HepG2 (cell line): ENCODE measurements around the gene PADI4. TPM values are rescaled to one million over a fixed set of nuclear protein-coding genes. Genes with fewer than 3 reads are reported as not detected.

Source experiments
- CC2D1A ChIP-seq: sonication (generic); formaldehyde crosslinking; IDR thresholded peaks from 2 replicates; pipeline ENCODE4 v1.8.1; 2023; ENCODE audit warnings: mild to moderate bottlenecking, missing genetic modification reagents
- CERS6 ChIP-seq: sonication (generic); formaldehyde crosslinking; IDR thresholded peaks from 2 replicates; pipeline ENCODE4 v1.5.0; 2020; ENCODE audit warnings: missing genetic modification reagents
- E2F1 ChIP-seq: sonication (generic); formaldehyde crosslinking; IDR thresholded peaks from 2 replicates; pipeline ENCODE4 v1.5.0; 2020; ENCODE audit warnings: missing genetic modification reagents
- EZH2 ChIP-seq: conservative IDR thresholded peaks from 2 replicates; pipeline ENCODE4 v1.6.1; 2012; ENCODE audit warnings: mild to moderate bottlenecking, low read depth, low read length, moderate library complexity
- HNRNPLL ChIP-seq: fragments of 200-400 bp; formaldehyde crosslinking; IDR thresholded peaks from 2 replicates; pipeline ENCODE4 v1.6.1; 2017; ENCODE audit warnings: mild to moderate bottlenecking, low read depth, low read length; ENCODE audit not compliant: poor library complexity, severe bottlenecking
- IRF9 ChIP-seq: sonication (generic); formaldehyde crosslinking; IDR thresholded peaks from 2 replicates; pipeline ENCODE4 v1.8.0; 2022; ENCODE audit warnings: missing genetic modification reagents, mild to moderate bottlenecking, borderline replicate concordance
- KLF6 ChIP-seq: IDR thresholded peaks from 2 replicates; pipeline ENCODE4 v1.8.0; 2016; ENCODE audit warnings: missing biosample characterization, missing genetic modification reagents
- KMT2B ChIP-seq: IDR thresholded peaks from 2 replicates; pipeline ENCODE4 v1.6.1; 2016; ENCODE audit warnings: missing genetic modification reagents, missing compliant biosample characterization
- LRRFIP1 ChIP-seq: sonication (generic); formaldehyde crosslinking; conservative IDR thresholded peaks from 2 replicates; pipeline ENCODE4 v1.4.0; 2020; ENCODE audit warnings: missing genetic modification reagents
- MAX ChIP-seq: IDR thresholded peaks from 2 replicates; pipeline ENCODE4 v1.6.1; 2012; ENCODE audit warnings: inconsistent platforms
- NR1H2 ChIP-seq: sonication (generic); formaldehyde crosslinking; IDR thresholded peaks from 2 replicates; pipeline ENCODE4 v1.8.1; 2022; ENCODE audit warnings: low read depth, missing genetic modification reagents, borderline replicate concordance
- NR2C2 ChIP-seq: sonication (generic); formaldehyde crosslinking; IDR thresholded peaks from 2 replicates; pipeline ENCODE4 v1.4.0; 2020; ENCODE audit warnings: missing genetic modification reagents, mild to moderate bottlenecking, moderate library complexity, borderline replicate concordance
- PCBP2 ChIP-seq: fragments of 200-400 bp; formaldehyde crosslinking; optimal IDR thresholded peaks from 2 replicates; pipeline ENCODE3; 2018; ENCODE audit warnings: low read length, low read depth; ENCODE audit not compliant: poor library complexity, severe bottlenecking
- TEAD2 ChIP-seq: sonication (generic); formaldehyde crosslinking; IDR thresholded peaks from 2 replicates; pipeline ENCODE4 v1.9.0; 2021; ENCODE audit warnings: missing genetic modification reagents
- ZBTB2 ChIP-seq: sonication (generic); formaldehyde crosslinking; IDR thresholded peaks from 2 replicates; pipeline ENCODE4 v1.8.0; 2022; ENCODE audit warnings: low read depth, missing genetic modification reagents
- ZNF280B ChIP-seq: sonication (generic); formaldehyde crosslinking; IDR thresholded peaks from 2 replicates; pipeline ENCODE4 v1.5.0; 2020; ENCODE audit warnings: missing genetic modification reagents, mild to moderate bottlenecking, borderline replicate concordance
- ZNF597 ChIP-seq: sonication (generic); formaldehyde crosslinking; IDR thresholded peaks from 2 replicates; pipeline ENCODE4 v1.5.0; 2020; ENCODE audit warnings: missing genetic modification reagents
- ZNF672 ChIP-seq: sonication (generic); formaldehyde crosslinking; IDR thresholded peaks from 2 replicates; pipeline ENCODE4 v1.8.1; 2022; ENCODE audit warnings: missing genetic modification reagents
- polyA plus RNA-seq, 8 experiments: library from polyadenylated mRNA; depleted of rRNA in 3 of 8; stranded (reverse) in 7 of 8; unstranded in 1 of 8; fragments of >200 nt; fragmentation: Illumina TruSeq in 4 of 8; extraction: Trizol in 4 of 8; gene quantifications; 2 replicates each; pipeline versions ENCODE4 v1.2.1 to v1.2.3, GENCODE V29; 2011 to 2016; ENCODE audit warnings: low read depth in 4 of 8, missing spikeins in 1 of 8, mixed read lengths in 1 of 8; ENCODE audit not compliant: insufficient read depth in 1 of 8
- total RNA-seq, 5 experiments: library from RNA; depleted of rRNA; stranded (reverse); fragments of >200 nt; fragmentation: Illumina TruSeq; extraction: Trizol; gene quantifications; 2 replicates each; pipeline ENCODE4 v1.2.3, GENCODE V29; 2016; ENCODE audit warnings: low read depth in 1 of 5

PADI4 gene
- total and polyA plus RNA-seq, 2 of the 13 experiments (the other 11 are each of a cell fraction or from before 2014, with no cell fraction given), result 0.04 TPM

- TF ChIP-seq HNRNPLL (no peak), EZH2 (no peak), ZBTB2 (CRISPR knock-in tag) (no peak), MAX (no peak), ZNF672 (CRISPR knock-in tag) (no peak), ZNF597 (no peak), NR1H2 (CRISPR knock-in tag) (no peak), NR2C2 (CRISPR knock-in tag) (no peak), TEAD2 (no peak), KLF6 (no peak), ZNF280B (peak; percentile 53; the same call in 1 of the 2 replicates), KMT2B (CRISPR knock-in tag) (no peak), PCBP2 (no peak), IRF9 (CRISPR knock-in tag) (no peak), LRRFIP1 (CRISPR knock-in tag) (no peak), CERS6 (CRISPR knock-in tag) (no peak), E2F1 (no peak), CC2D1A (no peak)
These were observed 98.1 kb downstream of the PADI4 start (continued) for GRCh38 chr1:17405898-17406759.
